Ishikawa (cell line): ENCODE results near the gene RASA2.

ENCODE experiments used
- CEBPB ChIP-seq: IDR thresholded peaks from 2 replicates; pipeline ENCODE4 v1.6.1; 2012
- CREB1 ChIP-seq: IDR thresholded peaks from 2 replicates; pipeline ENCODE4 v1.6.1; 2012; ENCODE audit warnings: low read depth
- EGR1 ChIP-seq: IDR thresholded peaks from 2 replicates; pipeline ENCODE4 v1.6.1; 2012
- EP300 ChIP-seq: IDR thresholded peaks from 2 replicates; pipeline ENCODE4 v1.6.1; 2012; ENCODE audit warnings: borderline replicate concordance
- FOXM1 ChIP-seq: IDR thresholded peaks from 2 replicates; pipeline ENCODE4 v1.6.1; 2012; ENCODE audit warnings: low read depth, borderline replicate concordance
- MAX ChIP-seq: IDR thresholded peaks from 2 replicates; pipeline ENCODE4 v1.6.1; 2012
- NFIC ChIP-seq: IDR thresholded peaks from 2 replicates; pipeline ENCODE4 v1.6.1; 2012
- RAD21 ChIP-seq: IDR thresholded peaks from 2 replicates; pipeline ENCODE4 v1.6.1; 2012; ENCODE audit warnings: low read depth
- REST ChIP-seq: IDR thresholded peaks from 2 replicates; pipeline ENCODE4 v1.6.1; 2012; ENCODE audit warnings: low read depth, mild to moderate bottlenecking
- TAF1 ChIP-seq: IDR thresholded peaks from 2 replicates; pipeline ENCODE4 v1.6.1; 2012; ENCODE audit warnings: low read depth, mild to moderate bottlenecking
- TCF12 ChIP-seq: IDR thresholded peaks from 2 replicates; pipeline ENCODE4 v1.6.1; 2012; ENCODE audit warnings: low read depth
- TEAD4 ChIP-seq: IDR thresholded peaks from 2 replicates; pipeline ENCODE4 v1.6.1; 2012
- USF1 ChIP-seq: IDR thresholded peaks from 2 replicates; pipeline ENCODE4 v1.6.1; 2012
- YY1 ChIP-seq: IDR thresholded peaks from 2 replicates; pipeline ENCODE4 v1.6.1; 2012; ENCODE audit warnings: low read depth
- ZBTB7A ChIP-seq: IDR thresholded peaks from 2 replicates; pipeline ENCODE4 v1.6.1; 2012; ENCODE audit warnings: low read depth

RASA2 gene

GRCh38 chr3:141491929-141492328 lies 5.1 kb downstream of the RASA2 start:
- no peak for TF ChIP-seq MAX
- no peak for TF ChIP-seq CREB1
- no peak for TF ChIP-seq TAF1
- TF ChIP-seq CEBPB, result no peak
- TF ChIP-seq USF1, result no peak
- no peak for TF ChIP-seq YY1
- TF ChIP-seq TCF12, result no peak
- no peak for TF ChIP-seq RAD21
- no peak for TF ChIP-seq EGR1
- no peak for TF ChIP-seq FOXM1
- TF ChIP-seq ZBTB7A, result no peak
- no peak for TF ChIP-seq TEAD4
- no peak for TF ChIP-seq EP300
- no peak for TF ChIP-seq NFIC
- TF ChIP-seq REST, result no peak

- TF ChIP-seq NFIC (no peak), CREB1 (no peak), CEBPB (no peak), USF1 (no peak), ZBTB7A (no peak), REST (no peak), EP300 (no peak), FOXM1 (no peak), EGR1 (no peak), MAX (no peak), RAD21 (no peak), TAF1 (no peak)
These were observed 6.4 kb downstream of the RASA2 start for GRCh38 chr3:141493184-141493583.

GRCh38 chr3:141498598-141499223 lies 11.9 kb downstream of the RASA2 start:
- no peak for TF ChIP-seq MAX
- TF ChIP-seq EGR1, result no peak

GRCh38 chr3:141499284-141499683 lies 12.5 kb downstream of the RASA2 start:
- TF ChIP-seq TAF1, result no peak
- TF ChIP-seq NFIC, result no peak
- no peak for TF ChIP-seq RAD21
- TF ChIP-seq FOXM1, result no peak
- no peak for TF ChIP-seq TCF12
- TF ChIP-seq MAX, result no peak
- TF ChIP-seq ZBTB7A, result no peak
- TF ChIP-seq TEAD4, result no peak
- no peak for TF ChIP-seq REST
